ENCODE data around the gene CUTC. TPM values are rescaled to one million over a fixed set of nuclear protein-coding genes. Genes with fewer than 3 reads are reported as not detected.

The CUTC gene
- total RNA-seq, 2 experiments from 2014 or later: 29.9 to 41.6 TPM

DNA sequence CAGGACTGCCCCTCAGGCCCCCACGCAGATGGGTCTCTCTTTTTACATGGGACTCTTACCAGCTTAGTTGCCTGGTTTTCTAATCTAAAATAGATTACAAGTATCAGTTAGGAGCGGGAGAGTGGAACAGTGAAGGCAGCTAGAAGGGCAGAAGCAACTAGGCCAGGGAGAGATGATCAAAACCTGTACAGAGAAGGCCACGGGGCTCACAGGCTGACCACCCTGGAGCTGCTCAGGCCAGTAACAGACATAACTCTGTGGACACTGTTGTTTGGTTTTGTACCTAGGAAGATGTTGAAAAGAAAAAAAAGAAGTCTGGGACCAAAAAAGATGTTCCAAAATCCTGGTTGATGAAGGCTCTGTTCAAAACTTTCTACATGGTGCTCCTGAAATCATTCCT is 66.9 kb downstream of the CUTC start:
- TF ChIP-seq EZH2phosphoT487 (IDR thresholded peaks at IDR 0.05; ENCODE audit: borderline replicate concordance, low read depth, low read length): no peak
- TF ChIP-seq, protein P1, sequence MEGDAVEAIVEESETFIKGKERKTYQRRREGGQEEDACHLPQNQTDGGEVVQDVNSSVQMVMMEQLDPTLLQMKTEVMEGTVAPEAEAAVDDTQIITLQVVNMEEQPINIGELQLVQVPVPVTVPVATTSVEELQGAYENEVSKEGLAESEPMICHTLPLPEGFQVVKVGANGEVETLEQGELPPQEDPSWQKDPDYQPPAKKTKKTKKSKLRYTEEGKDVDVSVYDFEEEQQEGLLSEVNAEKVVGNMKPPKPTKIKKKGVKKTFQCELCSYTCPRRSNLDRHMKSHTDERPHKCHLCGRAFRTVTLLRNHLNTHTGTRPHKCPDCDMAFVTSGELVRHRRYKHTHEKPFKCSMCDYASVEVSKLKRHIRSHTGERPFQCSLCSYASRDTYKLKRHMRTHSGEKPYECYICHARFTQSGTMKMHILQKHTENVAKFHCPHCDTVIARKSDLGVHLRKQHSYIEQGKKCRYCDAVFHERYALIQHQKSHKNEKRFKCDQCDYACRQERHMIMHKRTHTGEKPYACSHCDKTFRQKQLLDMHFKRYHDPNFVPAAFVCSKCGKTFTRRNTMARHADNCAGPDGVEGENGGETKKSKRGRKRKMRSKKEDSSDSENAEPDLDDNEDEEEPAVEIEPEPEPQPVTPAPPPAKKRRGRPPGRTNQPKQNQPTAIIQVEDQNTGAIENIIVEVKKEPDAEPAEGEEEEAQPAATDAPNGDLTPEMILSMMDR (conservative IDR thresholded peaks at IDR 0.05; ENCODE audit: low read length): no peak
- no peaks in the 10 kb centered on the region for H3K79me2 ChIP-seq (ENCODE audit: insufficient read depth, low read depth, low read length)
- H3K9me2 ChIP-seq (ENCODE audit: insufficient read depth, low read length): no peaks in the 10 kb centered on the region
- no peak overlapping the region for H3K4me2 ChIP-seq (ENCODE audit: low read length)
- H3K27ac ChIP-seq (ENCODE audit: low read depth, low read length, poor library complexity, severe bottlenecking): no peak overlapping the region
- ChIA-PET POLR2A (interaction anchor here (0.6 to 1.9 kb wide), 2 partner anchors 8 to 9 kb away, joined by 3 to 4 read pairs; no protein-coding TSS in a partner anchor), CTCF (ENCODE audit: unreplicated experiment) (interaction anchor here (0.6 kb wide), 1 partner anchor 271 kb away, joined by 3 read pairs; no protein-coding TSS in a partner anchor)
- no peaks in the 10 kb centered on the region for H3K36me3 ChIP-seq (ENCODE audit: insufficient read depth, low read length)
- H3K4me1 ChIP-seq (ENCODE audit: insufficient read depth, low read length, poor library complexity, severe bottlenecking): no peaks in the 10 kb centered on the region
- BruUV-seq (replicated peaks): no TSS peak
- H2AFZ ChIP-seq (ENCODE audit: low read length): no peak overlapping the region
- no peaks in the 10 kb centered on the region for H4K20me1 ChIP-seq (ENCODE audit: insufficient read depth, low read length)
- no peak overlapping the region for H3K4me3 ChIP-seq (ENCODE audit: low read depth, low read length, poor library complexity, severe bottlenecking)
- intact Hi-C loops (cut with micrococcal nuclease; ENCODE audit: unreplicated experiment): no loop called here
- no peak for DNase-seq (ENCODE audit: low spot score)
- H3K9me3 ChIP-seq (ENCODE audit: low read length): no peaks in the 10 kb centered on the region

DNA sequence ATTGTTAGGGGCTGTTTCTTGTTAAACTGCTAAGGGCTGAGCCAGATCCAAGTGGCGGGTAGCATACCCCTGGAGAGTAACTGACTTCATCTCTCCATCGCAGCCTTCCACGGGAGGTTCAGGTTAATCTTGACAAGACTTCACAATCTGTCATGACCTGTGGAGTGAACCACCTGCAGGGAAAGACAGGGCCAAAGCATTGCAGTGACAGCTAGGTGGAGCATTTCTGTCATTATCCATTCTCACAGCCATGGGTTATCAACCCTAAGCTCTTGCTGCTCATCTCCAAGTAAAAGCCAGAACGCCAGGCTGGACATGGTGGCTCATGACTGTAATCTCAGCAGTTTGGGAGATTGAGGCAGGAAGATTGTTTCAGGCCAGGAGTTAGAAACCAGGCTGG is 67.6 kb downstream of the CUTC start:
- H3K9me2 ChIP-seq (ENCODE audit: insufficient read depth, low read length): no peaks in the 10 kb centered on the region
- H2AFZ ChIP-seq (ENCODE audit: low read length): no peak overlapping the region
- intact Hi-C loops (cut with micrococcal nuclease; ENCODE audit: unreplicated experiment): no loop called here
- no peak overlapping the region for H3K4me2 ChIP-seq (ENCODE audit: low read length)
- peak; percentile 8 for DNase-seq (ENCODE audit: low spot score)
- no TSS peak for BruUV-seq (replicated peaks)
- H3K4me1 ChIP-seq (ENCODE audit: insufficient read depth, low read length, poor library complexity, severe bottlenecking): no peaks in the 10 kb centered on the region
- no peaks in the 10 kb centered on the region for H4K20me1 ChIP-seq (ENCODE audit: insufficient read depth, low read length)
- ChIA-PET POLR2A (interaction anchor here (0.5 kb wide), 1 partner anchor 669 kb away, joined by 3 read pairs; no protein-coding TSS in a partner anchor), CTCF (ENCODE audit: unreplicated experiment) (no interaction called here)
- TF ChIP-seq, protein P1 (conservative IDR thresholded peaks at IDR 0.05; ENCODE audit: low read length): peak; percentile 41; the same call in 1 of the 2 replicates
- no peak for TF ChIP-seq EZH2phosphoT487 (IDR thresholded peaks at IDR 0.05; ENCODE audit: borderline replicate concordance, low read depth, low read length)
- no peak overlapping the region for H3K4me3 ChIP-seq (ENCODE audit: low read depth, low read length, poor library complexity, severe bottlenecking)
- no peaks in the 10 kb centered on the region for H3K9me3 ChIP-seq (ENCODE audit: low read length)
- H3K36me3 ChIP-seq (ENCODE audit: insufficient read depth, low read length): no peaks in the 10 kb centered on the region
- no peaks in the 10 kb centered on the region for H3K79me2 ChIP-seq (ENCODE audit: insufficient read depth, low read depth, low read length)
- H3K27ac ChIP-seq (ENCODE audit: low read depth, low read length, poor library complexity, severe bottlenecking): no peak overlapping the region

DNA sequence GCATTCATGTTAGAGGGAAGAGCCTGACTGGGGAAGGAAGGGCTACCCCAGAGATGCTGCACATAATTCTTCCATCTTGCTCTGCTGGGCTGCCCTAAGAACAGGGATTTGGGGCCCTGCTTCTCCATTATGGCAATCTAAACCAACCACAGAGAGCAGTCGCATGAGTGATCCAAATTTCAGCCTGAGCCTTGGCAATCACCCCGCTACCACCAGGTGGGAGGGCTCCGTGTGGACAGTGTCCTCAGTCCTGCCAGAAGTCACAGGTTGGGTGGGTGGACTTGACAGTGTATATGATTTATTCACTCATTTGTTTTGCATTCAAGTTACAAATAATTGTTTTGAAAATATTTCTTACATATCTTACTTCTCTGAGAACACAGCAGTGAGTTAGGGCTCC is 72.4 kb downstream of the CUTC start:
- H3K9me2 ChIP-seq (ENCODE audit: insufficient read depth, low read length): no peaks in the 10 kb centered on the region
- no peak overlapping the region for H2AFZ ChIP-seq (ENCODE audit: low read length)
- TF ChIP-seq, protein P1 (conservative IDR thresholded peaks at IDR 0.05; ENCODE audit: low read length): no peak
- TF ChIP-seq EZH2phosphoT487 (IDR thresholded peaks at IDR 0.05; ENCODE audit: borderline replicate concordance, low read depth, low read length): no peak
- H3K4me3 ChIP-seq (ENCODE audit: low read depth, low read length, poor library complexity, severe bottlenecking): no peak overlapping the region
- H4K20me1 ChIP-seq (ENCODE audit: insufficient read depth, low read length): no peaks in the 10 kb centered on the region
- no peak for DNase-seq (ENCODE audit: low spot score)
- H3K4me1 ChIP-seq (ENCODE audit: insufficient read depth, low read length, poor library complexity, severe bottlenecking): no peaks in the 10 kb centered on the region
- ChIA-PET CTCF (ENCODE audit: unreplicated experiment) (no interaction called here), POLR2A (interaction anchor here (1.3 kb wide), 1 partner anchor 35 kb away, joined by 3 read pairs; no protein-coding TSS in a partner anchor)
- H3K79me2 ChIP-seq (ENCODE audit: insufficient read depth, low read depth, low read length): no peaks in the 10 kb centered on the region
- no peak overlapping the region for H3K4me2 ChIP-seq (ENCODE audit: low read length)
- H3K9me3 ChIP-seq (ENCODE audit: low read length): no peaks in the 10 kb centered on the region
- no peak overlapping the region for H3K27ac ChIP-seq (ENCODE audit: low read depth, low read length, poor library complexity, severe bottlenecking)
- H3K36me3 ChIP-seq (ENCODE audit: insufficient read depth, low read length): no peaks in the 10 kb centered on the region
- intact Hi-C loops (cut with micrococcal nuclease; ENCODE audit: unreplicated experiment): no loop called here
- BruUV-seq (replicated peaks): no TSS peak

All from OCI-LY7 (cell line).